GM21381 (cell line): ENCODE results near the gene CSHL1.
"Not testable (repeated sequence)": the region's sequence is repeated elsewhere in the genome, so short reads cannot be mapped to it uniquely, and the experiment has no call there.

Experiments
- ATAC-seq: cut with Tn5 transposase; IDR thresholded peaks from one replicate; pipeline ENCODE4 v1.9.1; 2021; ENCODE audit warnings: mild to moderate bottlenecking, moderate library complexity; ENCODE audit not compliant: unreplicated experiment

The CSHL1 gene

GRCh38 chr17:63892316-63893037 is 18.6 kb downstream of the CSHL1 start:
- not testable (repeated sequence) for ATAC-seq

GRCh38 chr17:63889026-63889848 is 21.8 kb downstream of the CSHL1 start:
- ATAC-seq: not testable (repeated sequence)

GRCh38 chr17:63885119-63885518 is 25.9 kb downstream of the CSHL1 start:
- ATAC-seq: not testable (repeated sequence)

GRCh38 chr17:63882626-63883126 is 28.4 kb downstream of the CSHL1 start:
- not testable (repeated sequence) for ATAC-seq

- no peak for ATAC-seq
Measured at GRCh38 chr17:63881935-63882601, 29.0 kb downstream of the CSHL1 start, which contains the start of gene GH2. GH2 (minus strand) TSS chr17:63881944; CDS start chr17:63881801, 143 bp downstream.

GRCh38 chr17:63881337-63881736 is 29.7 kb downstream of the CSHL1 start:
- ATAC-seq: not testable (repeated sequence)

GRCh38 chr17:63880706-63881105 is 30.4 kb downstream of the CSHL1 start:
- no peak for ATAC-seq

GRCh38 chr17:63878413-63878812 is 32.6 kb downstream of the CSHL1 start:
- ATAC-seq: not testable (repeated sequence)

- not testable (repeated sequence) for ATAC-seq
Measured at GRCh38 chr17:63874693-63875092, 36.4 kb downstream of the CSHL1 start.

GRCh38 chr17:63874061-63874626 is 36.9 kb downstream of the CSHL1 start:
- ATAC-seq: not testable (repeated sequence)

GRCh38 chr17:63873577-63873976 is 37.5 kb downstream of the CSHL1 start, which contains the start of gene CSH2:
CSH2 (minus strand) TSS chr17:63873677; CDS start chr17:63873614, 63 bp downstream.
- not testable (repeated sequence) for ATAC-seq

- not testable (repeated sequence) for ATAC-seq
Measured at GRCh38 chr17:63871646-63872365, 39.3 kb downstream of the CSHL1 start.

- not testable (repeated sequence) for ATAC-seq
Measured at GRCh38 chr17:63870292-63870665, 40.8 kb downstream of the CSHL1 start.

- not testable (repeated sequence) for ATAC-seq
Measured at GRCh38 chr17:63869491-63870291, 41.4 kb downstream of the CSHL1 start.

- ATAC-seq: not testable (repeated sequence)
Measured at GRCh38 chr17:63866625-63867024, 44.4 kb downstream of the CSHL1 start.
